OCI-M1 (cell line): ENCODE results near the gene CNKSR3.

Source experiments
- DNase-seq: peaks from one replicate; lab custom pipeline; 2025; lab: John Stamatoyannopoulos, UW

CNKSR3 gene

GRCh38 chr6:154502553-154502952, 7.9 kb downstream of the CNKSR3 start:
- no peak for DNase-seq

- DNase-seq, result no peak
These were observed 9.0 kb downstream of the CNKSR3 start for GRCh38 chr6:154501578-154501868.

- peak; percentile 75 for DNase-seq
These were observed 9.5 kb downstream of the CNKSR3 start for GRCh38 chr6:154500769-154501577.

GRCh38 chr6:154499855-154500589, 10.5 kb downstream of the CNKSR3 start:
- no peak for DNase-seq

- no peak for DNase-seq
These were observed 12.0 kb downstream of the CNKSR3 start for GRCh38 chr6:154498340-154498934.

GRCh38 chr6:154496793-154497517, 13.5 kb downstream of the CNKSR3 start:
- DNase-seq, result no peak

GRCh38 chr6:154496186-154496585, 14.3 kb downstream of the CNKSR3 start:
- DNase-seq, result no peak

GRCh38 chr6:154494592-154495311, 15.7 kb downstream of the CNKSR3 start:
- no peak for DNase-seq

- DNase-seq, result peak; percentile 27
These were observed 18.7 kb downstream of the CNKSR3 start for GRCh38 chr6:154491567-154492470.

GRCh38 chr6:154489822-154490221, 20.7 kb downstream of the CNKSR3 start:
- DNase-seq, result no peak

GRCh38 chr6:154488802-154489437, 21.6 kb downstream of the CNKSR3 start:
- DNase-seq, result no peak

GRCh38 chr6:154488248-154488593, 22.3 kb downstream of the CNKSR3 start:
- DNase-seq, result no peak

- DNase-seq, result no peak
These were observed 22.9 kb downstream of the CNKSR3 start for GRCh38 chr6:154487367-154488247.

GRCh38 chr6:154485815-154486214, 24.7 kb downstream of the CNKSR3 start:
- peak; percentile 18 for DNase-seq

GRCh38 chr6:154484942-154485341, 25.5 kb downstream of the CNKSR3 start:
- no peak for DNase-seq

- no peak for DNase-seq
These were observed 27.6 kb downstream of the CNKSR3 start for GRCh38 chr6:154482858-154483257.

- peak; percentile 26 for DNase-seq
These were observed 28.9 kb downstream of the CNKSR3 start for GRCh38 chr6:154481521-154482013.

GRCh38 chr6:154479771-154480639, 30.5 kb downstream of the CNKSR3 start:
- no peak for DNase-seq
